GM21367 (cell line): ENCODE data around the gene CPSF2.
"Not testable (repeated sequence)": the region's sequence is repeated elsewhere in the genome, so short reads cannot be mapped to it uniquely, and the experiment has no call there.

Experiments
- ATAC-seq: cut with Tn5 transposase; IDR thresholded peaks from one replicate; pipeline ENCODE4 v1.9.1; 2021; ENCODE audit not compliant: unreplicated experiment

Gene CPSF2

DNA sequence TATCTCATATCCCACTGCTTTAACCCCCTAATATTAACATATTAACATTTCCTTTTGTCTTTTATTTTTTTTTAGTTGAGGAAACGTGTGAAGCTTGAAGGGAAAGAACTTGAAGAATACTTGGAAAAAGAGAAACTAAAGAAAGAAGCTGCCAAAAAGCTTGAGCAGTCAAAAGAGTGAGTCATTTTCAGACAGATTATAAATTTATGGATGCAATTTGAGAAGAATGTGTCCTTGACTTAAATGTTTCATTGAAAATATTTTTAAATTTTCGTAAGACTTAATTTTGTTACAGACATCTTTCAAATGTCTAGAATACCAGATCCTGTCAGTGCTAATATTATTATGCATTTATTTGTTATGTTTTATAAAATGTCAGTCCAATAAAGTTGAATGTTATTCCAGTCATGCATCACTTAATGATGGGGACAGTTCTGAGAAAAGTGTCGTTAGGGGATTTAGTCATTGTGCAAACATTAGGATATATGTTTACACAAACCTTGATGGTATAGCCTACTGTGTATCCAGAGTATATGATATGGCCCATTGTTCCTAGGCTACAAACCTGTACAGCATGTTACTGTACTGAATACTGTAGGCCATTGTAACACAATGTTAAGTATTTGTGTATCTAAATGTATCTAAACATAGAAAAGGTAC, 32.6 kb downstream of the CPSF2 start:
- ATAC-seq = no peak

DNA sequence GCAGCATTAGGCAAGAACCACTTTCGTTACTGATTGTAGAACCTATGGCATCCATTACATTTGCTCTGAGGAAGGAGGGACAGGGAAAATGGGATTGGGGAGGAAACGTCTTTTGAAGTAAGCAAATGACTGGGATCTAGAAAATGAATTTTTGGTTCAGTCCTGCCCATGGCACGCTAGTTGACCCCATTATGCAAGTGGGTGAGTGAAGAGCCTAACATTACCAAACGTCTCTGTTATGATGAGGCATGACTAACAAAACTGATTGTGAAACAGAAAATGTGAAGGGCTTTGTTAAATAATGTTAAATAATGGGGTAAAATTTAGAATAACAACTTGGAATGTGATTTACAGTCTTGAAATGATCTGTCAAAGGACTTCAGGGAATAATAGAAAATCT, 38.9 kb downstream of the CPSF2 start:
- ATAC-seq = no peak

DNA sequence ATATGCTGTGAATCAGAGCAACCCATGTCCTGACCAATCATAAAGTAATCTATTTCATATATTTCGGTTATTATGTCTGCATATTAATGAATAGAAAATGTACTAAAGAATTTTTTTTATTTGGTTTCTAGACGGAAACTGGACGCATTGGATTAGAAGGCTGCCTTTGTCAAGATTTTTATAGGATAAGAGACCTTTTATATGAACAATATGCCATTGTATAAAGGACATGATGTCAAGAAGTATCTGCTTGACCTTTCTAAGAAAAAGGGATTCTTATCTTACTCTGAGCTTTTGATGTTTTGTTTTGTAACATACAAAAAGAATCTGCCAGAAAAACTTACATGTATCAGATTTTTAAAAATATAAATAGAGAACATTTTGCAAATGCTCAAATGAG, 39.8 kb downstream of the CPSF2 start:
- no peak for ATAC-seq

DNA sequence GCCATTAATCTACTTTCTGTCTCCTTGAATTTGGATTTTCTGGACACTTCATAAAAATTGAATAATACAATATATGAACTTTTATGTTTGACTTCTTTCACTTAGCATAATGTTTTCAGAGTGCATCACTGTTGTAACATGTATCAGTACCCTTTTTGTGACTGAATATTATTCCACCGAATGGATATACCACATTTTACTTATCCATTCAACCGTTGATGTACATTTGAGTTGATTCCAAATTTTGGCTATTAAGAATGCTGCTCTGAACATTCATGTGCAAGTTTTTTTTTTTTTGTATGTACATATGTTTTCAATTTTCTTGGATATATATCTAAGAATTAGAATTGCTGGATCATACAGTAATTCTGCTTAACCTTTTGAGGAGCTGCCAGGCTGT, 43.2 kb downstream of the CPSF2 start:
- ATAC-seq = no peak

DNA sequence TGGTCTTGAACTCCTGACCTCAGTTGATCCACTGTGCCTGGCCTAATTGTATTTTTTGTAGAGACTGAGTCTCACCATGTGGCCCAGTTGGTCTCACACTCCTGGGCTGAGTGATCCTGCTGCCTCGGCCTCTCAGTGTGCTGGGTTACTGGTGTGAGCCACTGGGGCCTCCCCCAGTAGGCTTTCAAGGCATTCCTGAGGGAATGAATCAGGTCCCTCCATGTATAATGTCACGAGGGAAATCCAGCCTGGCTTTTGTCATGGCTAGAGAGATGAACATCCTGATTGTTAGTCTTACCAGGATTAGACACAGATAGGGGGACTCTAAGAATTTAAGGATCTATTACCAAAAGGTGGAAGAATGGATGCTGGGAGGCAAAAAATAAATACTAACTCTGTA, 51.9 kb downstream of the CPSF2 start:
- ATAC-seq = no peak

DNA sequence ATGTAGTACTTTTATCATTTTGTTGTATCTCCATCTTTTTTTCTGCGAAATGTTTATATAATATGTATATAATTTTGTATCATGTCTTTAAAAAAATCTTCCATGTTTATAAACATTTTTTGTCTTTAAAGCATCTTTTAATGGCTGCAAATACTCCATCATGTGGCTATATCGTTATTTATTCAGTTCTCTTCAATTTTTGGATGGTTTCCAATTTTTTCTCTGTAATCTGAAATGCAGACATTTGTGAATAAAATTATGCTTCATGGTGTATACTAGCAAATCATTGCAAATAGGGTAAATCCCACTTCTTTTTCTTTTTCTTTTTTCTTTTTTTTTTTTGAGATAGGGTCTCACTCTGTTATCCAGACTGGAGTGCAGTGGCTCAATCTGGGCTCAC, 54.0 kb downstream of the CPSF2 start:
- no peak for ATAC-seq

DNA sequence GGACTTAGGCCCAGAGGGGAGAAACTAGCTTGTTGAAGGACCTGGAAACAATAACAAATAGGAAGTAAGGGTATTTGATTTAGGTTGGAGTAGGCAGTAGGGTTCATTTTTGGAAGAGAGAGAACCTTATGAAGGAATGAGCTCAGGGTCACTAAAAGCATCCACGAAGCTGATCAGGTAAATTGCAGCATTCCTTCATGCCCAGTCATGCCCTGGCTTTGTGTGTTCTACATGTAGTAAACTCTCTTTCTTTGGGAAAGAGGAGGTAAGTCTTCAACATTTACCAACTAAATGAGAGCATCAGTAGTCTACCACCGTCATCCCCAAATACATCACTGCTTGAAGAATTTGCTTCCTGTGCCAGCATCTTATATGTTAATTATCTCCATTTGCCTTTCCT, 54.7 kb downstream of the CPSF2 start:
- ATAC-seq = no peak

DNA sequence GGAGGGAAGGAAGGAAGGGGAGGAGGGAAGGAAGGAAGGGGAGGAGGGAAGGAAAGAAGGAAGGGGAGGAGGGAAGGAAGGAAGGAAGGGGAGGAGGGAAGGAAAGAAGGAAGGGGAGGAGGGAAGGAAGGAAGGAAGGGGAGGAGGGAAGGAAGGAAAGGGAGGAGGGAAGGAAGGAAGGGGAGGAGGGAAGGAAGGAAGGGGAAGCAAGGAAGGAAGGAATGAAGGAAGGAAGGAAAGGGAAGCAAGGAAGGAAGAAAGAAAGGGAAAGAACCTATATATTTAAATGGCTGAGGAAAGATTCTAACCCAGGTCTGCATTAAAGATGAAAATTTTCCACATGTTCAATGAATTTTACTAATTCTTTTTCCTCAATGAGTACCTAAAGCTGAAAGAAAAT, 57.4 kb downstream of the CPSF2 start:
- not testable (repeated sequence) for ATAC-seq

DNA sequence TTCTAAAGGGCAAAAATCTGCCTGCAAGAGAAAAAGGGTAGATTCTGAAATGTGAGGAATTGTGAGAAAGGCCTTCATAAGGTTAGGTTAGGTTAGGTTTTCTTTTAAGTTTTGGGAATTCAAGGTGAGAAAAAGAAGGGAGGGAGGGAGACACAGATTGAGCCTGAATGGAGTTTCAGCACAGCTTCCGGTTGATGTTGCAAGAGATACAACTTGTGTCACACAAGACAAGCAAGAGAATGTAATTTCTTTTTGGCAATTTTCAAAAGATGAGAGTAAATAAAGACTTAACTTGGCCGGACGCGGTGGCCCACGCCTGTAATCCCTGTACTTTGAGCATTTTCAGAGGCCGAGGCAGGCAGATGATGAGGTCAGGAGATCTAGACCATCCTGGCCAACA, 63.8 kb downstream of the CPSF2 start:
- no peak for ATAC-seq

DNA sequence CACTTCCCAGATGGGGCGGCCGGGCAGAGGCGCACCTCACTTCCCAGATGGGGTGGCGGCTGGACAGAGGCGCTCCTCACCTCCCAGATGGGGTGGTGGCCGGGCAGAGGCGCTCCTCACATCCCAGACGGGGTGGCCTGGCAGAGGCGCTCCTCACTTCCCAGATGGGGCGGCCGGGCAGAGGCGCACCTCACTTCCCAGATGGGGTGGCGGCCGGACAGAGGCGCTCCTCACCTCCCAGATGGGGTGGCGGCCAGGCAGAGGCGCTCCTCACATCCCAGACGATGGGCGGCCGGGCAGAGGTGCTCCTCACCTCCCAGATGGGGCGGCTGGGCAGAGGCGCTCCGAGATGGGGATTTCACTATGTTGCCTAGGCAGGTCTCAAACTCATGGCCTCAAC, 65.8 kb downstream of the CPSF2 start:
- not testable (repeated sequence) for ATAC-seq

DNA sequence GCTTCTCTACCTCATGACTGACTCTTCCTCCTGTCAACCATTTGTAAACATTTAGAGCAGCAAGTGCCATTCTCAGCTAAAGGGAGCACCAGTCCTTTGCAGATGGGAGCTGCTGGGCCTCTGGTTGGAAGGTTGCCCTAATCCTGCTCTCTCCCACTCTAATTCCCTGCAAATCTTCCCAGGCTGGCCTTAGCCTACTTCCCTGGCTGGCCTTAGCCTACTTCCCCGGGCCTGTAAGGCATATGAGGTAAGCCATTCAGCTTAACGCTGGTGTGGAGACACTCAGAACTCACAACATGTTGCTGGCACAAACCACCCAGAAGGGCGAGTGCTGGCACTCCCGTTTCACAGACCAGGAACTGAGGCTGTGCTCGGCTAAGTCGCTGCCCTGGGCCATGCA, 69.0 kb downstream of the CPSF2 start:
- ATAC-seq = no peak

DNA sequence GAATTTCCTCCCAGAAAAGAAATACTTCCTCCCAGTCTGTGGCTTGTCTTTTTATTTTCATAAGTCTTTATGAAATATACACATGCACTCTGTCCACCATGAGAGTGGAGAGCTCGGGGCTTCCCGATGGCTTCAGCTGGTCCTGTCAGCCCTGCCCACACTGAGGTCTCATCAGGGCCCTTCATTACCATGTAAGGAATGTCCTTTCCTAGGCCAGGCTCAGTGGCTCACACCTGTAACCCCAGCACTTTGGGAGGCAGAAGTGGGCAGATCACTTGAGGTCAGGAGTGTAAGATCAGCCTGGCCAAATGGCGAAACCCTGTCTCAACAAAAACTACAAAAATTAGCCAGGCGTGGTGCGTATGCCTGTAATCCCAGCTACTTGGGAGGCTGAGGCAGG, 77.0 kb downstream of the CPSF2 start:
- ATAC-seq = no peak

DNA sequence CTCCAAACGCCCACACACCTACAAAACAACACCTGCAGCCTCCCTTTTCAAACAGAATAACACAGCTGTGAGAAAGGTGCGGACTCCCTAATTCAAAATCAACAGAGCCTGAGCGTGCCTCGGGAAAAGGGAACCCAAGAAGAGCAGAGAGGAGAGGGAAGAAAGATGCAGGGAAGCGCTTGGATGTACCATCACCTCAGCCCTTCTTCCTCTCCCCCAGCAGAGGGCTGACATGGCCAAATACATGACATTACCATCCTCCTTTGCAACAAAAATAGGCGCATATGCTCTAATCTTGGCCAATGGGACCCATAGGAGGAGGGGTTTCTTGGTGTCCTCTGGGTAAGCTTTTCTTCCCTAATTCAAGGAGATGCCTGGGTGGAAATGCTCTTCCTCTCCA, 78.0 kb downstream of the CPSF2 start:
- no peak for ATAC-seq

DNA sequence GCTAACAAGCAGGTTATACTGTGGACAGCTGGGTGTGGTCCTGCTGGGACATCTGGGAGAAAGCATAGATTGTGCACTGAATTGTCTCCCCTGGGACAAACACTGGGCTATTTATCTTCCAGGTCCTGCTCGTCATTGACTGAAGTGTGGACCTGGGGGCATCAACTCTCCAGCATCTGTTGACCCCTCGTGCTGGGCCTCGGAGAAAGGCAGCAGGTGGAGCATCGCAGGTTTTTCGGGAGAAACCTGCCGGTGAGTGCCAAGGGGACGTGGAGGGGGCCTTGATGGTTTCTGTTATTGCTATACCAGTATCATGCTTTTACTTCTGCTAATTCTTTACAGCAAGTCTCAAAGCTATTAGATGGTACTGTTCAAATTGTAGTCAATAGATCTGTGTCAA, 81.3 kb downstream of the CPSF2 start:
- ATAC-seq = no peak

DNA sequence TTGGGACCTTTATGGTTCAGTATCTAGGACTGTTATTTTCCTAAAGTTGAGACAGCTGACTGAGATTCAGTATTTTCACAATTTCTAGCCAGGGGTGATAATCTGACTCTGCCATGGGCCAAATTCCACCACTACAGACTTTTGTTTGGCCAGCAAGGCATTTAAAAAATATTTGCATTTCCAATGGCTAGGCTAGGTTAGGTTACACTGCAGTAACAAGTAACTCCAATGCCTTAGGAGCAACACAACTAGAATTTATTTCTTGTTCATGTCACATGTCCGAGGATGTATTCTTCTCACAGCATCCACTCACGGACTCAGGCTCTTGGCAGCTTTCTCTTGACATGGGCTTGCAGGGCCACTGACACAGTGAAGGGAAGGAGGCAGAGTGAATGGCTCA, 83.0 kb downstream of the CPSF2 start:
- no peak for ATAC-seq

DNA sequence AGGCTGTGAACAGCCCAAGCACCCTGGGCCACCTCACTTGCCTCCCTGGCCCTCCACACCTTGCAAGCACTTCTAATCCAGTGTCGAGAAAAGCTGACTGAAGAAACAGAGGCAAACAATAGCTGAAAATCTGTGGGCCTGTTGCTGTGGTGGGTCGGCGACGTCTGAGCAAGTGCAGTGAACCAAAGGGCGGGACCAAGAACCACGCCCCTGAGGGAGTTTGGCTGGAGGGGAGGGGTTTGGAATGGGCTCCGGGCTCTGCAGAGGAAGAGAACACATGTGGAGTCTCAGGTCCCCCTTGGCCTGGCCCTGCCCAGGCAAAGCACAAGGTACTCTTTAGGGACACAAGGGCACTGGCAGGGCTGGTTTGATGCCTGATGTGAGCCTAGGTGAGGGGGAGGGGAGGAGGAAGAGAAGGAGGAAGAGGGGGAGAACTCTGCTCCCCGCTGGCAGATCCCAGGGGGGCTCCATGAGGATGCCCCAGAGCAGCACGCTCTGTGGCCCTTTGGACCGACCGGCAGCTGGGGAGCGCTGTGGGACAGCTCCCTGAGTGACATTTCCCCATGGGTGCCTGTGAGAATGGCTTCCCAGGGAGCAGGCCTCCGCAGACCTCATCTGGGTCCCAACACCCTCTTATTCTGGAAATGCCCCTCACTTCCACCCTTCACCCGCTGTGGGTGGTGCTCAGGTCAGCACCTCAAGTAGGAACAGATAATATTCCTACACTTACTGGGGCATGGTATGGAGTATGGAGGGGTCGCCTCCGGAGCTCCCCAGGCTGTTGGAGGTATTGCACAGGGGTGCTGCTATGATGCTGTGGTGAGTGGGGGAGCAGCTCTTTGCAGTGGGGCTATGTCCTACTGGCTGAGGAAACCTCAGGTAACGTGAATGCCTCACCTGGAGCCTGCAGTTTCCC, 85.5 kb downstream of the CPSF2 start:
- ATAC-seq = no peak

DNA sequence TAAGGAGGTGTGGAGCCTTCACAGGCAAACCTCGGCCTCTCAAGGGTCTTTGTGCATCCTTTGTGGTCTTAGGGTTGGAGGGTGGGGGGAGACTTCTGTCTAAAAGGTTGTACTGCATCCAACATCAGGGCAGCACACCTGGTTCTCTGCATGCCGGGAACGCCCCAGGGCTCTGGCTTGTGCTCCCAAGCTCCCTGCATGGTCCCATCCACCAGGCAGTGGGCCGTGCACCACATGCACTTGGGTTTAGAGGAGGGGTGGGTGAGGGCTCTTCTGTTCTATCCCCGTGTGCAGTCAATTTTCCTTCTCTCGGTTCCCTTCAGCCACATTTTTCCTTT, 86.1 kb downstream of the CPSF2 start:
- ATAC-seq = no peak

DNA sequence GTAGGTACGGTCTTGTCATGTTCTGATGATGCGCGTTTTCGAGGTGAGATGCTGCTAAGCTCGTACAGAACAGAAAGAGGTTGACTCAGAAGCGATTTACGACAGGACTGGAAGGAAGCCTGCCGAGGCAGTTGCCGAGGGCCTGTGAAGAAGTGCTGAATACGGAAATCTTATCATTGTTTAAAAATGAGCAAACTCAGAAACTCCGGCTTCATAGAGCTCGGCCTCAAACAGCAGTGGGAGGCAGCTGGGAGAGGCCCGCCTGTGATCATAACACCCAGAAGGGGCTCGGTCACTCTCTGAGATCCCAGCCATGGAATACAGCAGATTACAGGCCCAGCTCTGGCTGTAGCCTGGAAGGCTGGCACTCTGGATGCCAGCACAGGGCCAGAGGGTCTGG, 87.4 kb downstream of the CPSF2 start:
- no peak for ATAC-seq

DNA sequence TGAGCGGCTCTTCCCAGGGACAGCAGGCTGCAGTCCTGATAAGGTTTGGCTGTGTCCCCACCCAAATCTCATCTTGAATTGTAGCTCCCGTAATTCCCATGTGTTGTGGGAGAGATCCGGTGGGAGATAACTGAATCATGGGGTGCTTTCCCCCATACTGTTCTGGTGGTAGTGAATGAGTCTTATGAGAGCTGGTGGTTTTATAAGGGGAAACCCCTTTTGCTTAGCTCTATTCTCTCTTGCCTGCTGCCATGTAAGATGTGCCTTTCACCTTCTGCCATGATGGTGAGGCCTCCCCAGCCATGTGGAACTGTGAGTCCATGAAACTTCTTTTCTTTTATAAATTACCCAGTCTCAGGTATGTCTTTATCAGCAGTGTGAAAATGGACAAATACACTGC, 91.4 kb downstream of the CPSF2 start:
- ATAC-seq = not testable (repeated sequence)

DNA sequence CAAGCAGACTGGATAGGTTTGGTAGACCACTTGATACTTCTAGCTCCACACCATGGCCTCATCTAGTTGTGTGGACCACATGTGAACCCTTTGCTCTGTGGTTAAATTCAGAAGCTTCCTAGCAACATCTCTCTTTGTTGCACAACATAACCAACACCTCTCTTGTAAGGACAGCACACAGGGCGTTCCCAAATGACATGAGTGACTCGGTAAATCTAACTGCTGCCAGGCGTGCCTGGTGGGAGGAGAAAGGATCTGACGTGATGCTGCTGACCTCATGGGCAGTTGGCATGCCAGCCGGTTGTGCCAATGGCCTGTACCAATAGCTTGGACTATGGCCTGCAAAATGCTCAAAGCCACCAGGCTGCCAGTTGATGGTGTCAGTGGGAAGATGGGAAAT, 93.8 kb downstream of the CPSF2 start:
- ATAC-seq = no peak

DNA sequence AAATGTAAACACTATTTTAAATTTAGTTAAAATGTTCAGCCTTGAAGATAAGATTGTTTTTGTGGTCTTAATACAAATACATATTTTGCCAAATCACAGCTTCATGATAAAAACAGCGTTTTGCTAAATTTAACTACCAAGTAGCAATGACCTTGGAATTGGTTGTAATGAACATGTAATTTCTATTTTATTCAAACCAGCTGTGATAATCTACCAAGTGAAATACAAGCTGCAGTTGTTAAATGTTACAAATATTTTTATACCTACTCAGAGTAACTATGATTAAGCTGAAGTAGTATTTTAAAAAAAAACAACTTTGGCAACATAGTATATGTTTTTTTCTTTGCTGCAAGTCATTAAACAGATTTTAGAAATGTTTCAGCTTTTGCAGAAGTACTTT, 96.2 kb downstream of the CPSF2 start:
- no peak for ATAC-seq
